GM21825 (cell line): Measurements from ENCODE around the gene CNPY4.

Source experiments
- ATAC-seq: cut with Tn5 transposase; IDR thresholded peaks from one replicate; pipeline ENCODE4 v1.9.1; 2021; ENCODE audit warnings: mild to moderate bottlenecking, moderate library complexity; ENCODE audit not compliant: unreplicated experiment

CNPY4 gene

GRCh38 chr7:100119072-100119969 lies at the start of gene CNPY4, which contains the start of gene TAF6:
CNPY4 (plus strand) TSS chr7:100119634; CDS start chr7:100119745, 111 bp downstream.
TAF6 (minus strand) TSS chr7:100119358; CDS start chr7:100114209, 5,149 bp downstream.
- peak; percentile 66 for ATAC-seq

GRCh38 chr7:100069991-100070390 lies 49.4 kb upstream of the CNPY4 start:
- no peak for ATAC-seq

- no peak for ATAC-seq
Observed at GRCh38 chr7:100071018-100071723, 48.3 kb upstream of the CNPY4 start.

GRCh38 chr7:100072462-100072861 lies 47.0 kb upstream of the CNPY4 start:
- no peak for ATAC-seq

GRCh38 chr7:100074841-100075240 lies 44.6 kb upstream of the CNPY4 start:
- ATAC-seq, result no peak

- ATAC-seq, result no peak
Observed at GRCh38 chr7:100075418-100075817, 44.0 kb upstream of the CNPY4 start.

- no peak for ATAC-seq
Observed at GRCh38 chr7:100077205-100077604, 42.2 kb upstream of the CNPY4 start.

- no peak for ATAC-seq
Observed at GRCh38 chr7:100079024-100079560, 40.3 kb upstream of the CNPY4 start.

- ATAC-seq, result peak; percentile 14
Observed at GRCh38 chr7:100080907-100081534, 38.4 kb upstream of the CNPY4 start.

GRCh38 chr7:100081535-100082102 lies 37.8 kb upstream of the CNPY4 start, which contains the start of gene ZNF3:
ZNF3 (minus strand) TSS chr7:100081723; CDS start chr7:100077357, 4,366 bp downstream.
- ATAC-seq, result peak; percentile 79

- ATAC-seq, result no peak
Observed at GRCh38 chr7:100082978-100083377, 36.5 kb upstream of the CNPY4 start.

- ATAC-seq, result no peak
Observed at GRCh38 chr7:100085515-100085914, 33.9 kb upstream of the CNPY4 start.

GRCh38 chr7:100087055-100087750 lies 32.2 kb upstream of the CNPY4 start:
- no peak for ATAC-seq

- no peak for ATAC-seq
Observed at GRCh38 chr7:100088095-100088620, 31.3 kb upstream of the CNPY4 start.

GRCh38 chr7:100088621-100089457 lies 30.6 kb upstream of the CNPY4 start, which contains the start of gene COPS6:
COPS6 (plus strand) TSS chr7:100088969; CDS start chr7:100088991, 22 bp downstream.
- ATAC-seq, result peak; percentile 62

GRCh38 chr7:100089458-100090196 lies 29.8 kb upstream of the CNPY4 start:
- ATAC-seq, result no peak

- ATAC-seq, result no peak
Observed at GRCh38 chr7:100090527-100091410, 28.7 kb upstream of the CNPY4 start.
